8988T (cell line): ENCODE measurements around the gene CYP24A1.
"Not testable (repeated sequence)": the region's sequence is repeated elsewhere in the genome, so short reads cannot be mapped to it uniquely, and the experiment has no call there.

Experiments
- DNase-seq: peaks from one replicate; pipeline ENCODE4 v3.0.0; 2011

Gene CYP24A1

GRCh38 chr20:54132612-54133433 lies 41.0 kb downstream of the CYP24A1 start:
- DNase-seq = no peak

- DNase-seq = no peak
These were observed 41.8 kb downstream of the CYP24A1 start for GRCh38 chr20:54131675-54132611.

GRCh38 chr20:54131125-54131524 lies 42.7 kb downstream of the CYP24A1 start:
- DNase-seq = not testable (repeated sequence)

- DNase-seq = no peak
These were observed 44.4 kb downstream of the CYP24A1 start for GRCh38 chr20:54129350-54129749.

GRCh38 chr20:54127855-54128574 lies 45.8 kb downstream of the CYP24A1 start:
- DNase-seq = no peak

GRCh38 chr20:54126806-54127655 lies 46.8 kb downstream of the CYP24A1 start:
- no peak for DNase-seq

GRCh38 chr20:54126328-54126727 lies 47.5 kb downstream of the CYP24A1 start:
- not testable (repeated sequence) for DNase-seq

GRCh38 chr20:54123587-54124180 lies 50.1 kb downstream of the CYP24A1 start:
- peak; percentile 35 for DNase-seq

GRCh38 chr20:54122681-54123586 lies 50.9 kb downstream of the CYP24A1 start:
- DNase-seq = no peak

GRCh38 chr20:54122189-54122588 lies 51.6 kb downstream of the CYP24A1 start:
- DNase-seq = no peak

GRCh38 chr20:54119744-54120143 lies 54.0 kb downstream of the CYP24A1 start:
- DNase-seq = no peak

- no peak for DNase-seq
These were observed 55.4 kb downstream of the CYP24A1 start for GRCh38 chr20:54118220-54119001.

- no peak for DNase-seq
These were observed 57.1 kb downstream of the CYP24A1 start for GRCh38 chr20:54116550-54117235.

GRCh38 chr20:54115172-54115854 lies 58.5 kb downstream of the CYP24A1 start:
- DNase-seq = no peak

GRCh38 chr20:54114109-54114508 lies 59.7 kb downstream of the CYP24A1 start:
- no peak for DNase-seq

- DNase-seq = no peak
These were observed 60.2 kb downstream of the CYP24A1 start for GRCh38 chr20:54113566-54113965.

- DNase-seq = no peak
These were observed 61.4 kb downstream of the CYP24A1 start for GRCh38 chr20:54112221-54112884.

GRCh38 chr20:54111460-54111859 lies 62.3 kb downstream of the CYP24A1 start:
- DNase-seq = no peak
